Osteoblast (primary cell): ENCODE measurements around the gene PRKCA. TPM values are rescaled to one million over a fixed set of nuclear protein-coding genes. Genes with fewer than 3 reads are reported as not detected.

Source experiments
- DNase-seq: peaks from one replicate; pipeline ENCODE4 v3.0.0; 2011; ENCODE audit warnings: low spot score, mixed read lengths; ENCODE audit not compliant: insufficient read length; ENCODE audit errors: missing footprints
- H2AFZ ChIP-seq: 2 replicates; pipeline ENCODE4 v1.6.0; 2011; ENCODE audit warnings: mild to moderate bottlenecking, low read length
- H3K27ac ChIP-seq: 2 replicates; pipeline ENCODE4 v1.5.1; 2011; ENCODE audit warnings: mild to moderate bottlenecking, low read depth, low read length, moderate library complexity
- H3K27me3 ChIP-seq: 2 replicates; pipeline ENCODE4 v1.6.0; 2012; ENCODE audit warnings: mild to moderate bottlenecking, control low read depth, inconsistent platforms, low read length, moderate library complexity; ENCODE audit not compliant: insufficient read depth
- H3K36me3 ChIP-seq: 2 replicates; pipeline ENCODE4 v1.5.1; 2011; ENCODE audit warnings: mild to moderate bottlenecking, low read length, control low read depth, moderate library complexity; ENCODE audit not compliant: insufficient read depth
- H3K4me1 ChIP-seq: 2 replicates; pipeline ENCODE4 v1.5.1; 2011; ENCODE audit warnings: mild to moderate bottlenecking, low read length, control low read depth, moderate library complexity; ENCODE audit not compliant: insufficient read depth
- H3K4me2 ChIP-seq: 2 replicates; pipeline ENCODE4 v1.6.0; 2011; ENCODE audit warnings: mild to moderate bottlenecking, low read length; ENCODE audit not compliant: insufficient read depth
- H3K4me3 ChIP-seq: fragments of 200-600 bp; sonication (generic); 3 replicates; pipeline ENCODE4 v1.5.1; 2012; ENCODE audit warnings: mild to moderate bottlenecking, low read length, inconsistent platforms; ENCODE audit not compliant: insufficient read depth
- H3K79me2 ChIP-seq: 2 replicates; pipeline ENCODE4 v1.6.0; 2012; ENCODE audit warnings: mild to moderate bottlenecking, low read length, control low read depth, inconsistent platforms; ENCODE audit not compliant: insufficient read depth
- H3K9me3 ChIP-seq: 2 replicates; pipeline ENCODE4 v1.5.1; 2011; ENCODE audit warnings: low read depth, low read length, control low read depth
- H4K20me1 ChIP-seq: 2 replicates; pipeline ENCODE4 v1.6.0; 2012; ENCODE audit warnings: mild to moderate bottlenecking, low read length, control low read depth; ENCODE audit not compliant: insufficient read depth
- CTCF ChIP-seq: IDR thresholded peaks from 2 replicates; pipeline ENCODE4 v1.5.1; 2011; ENCODE audit warnings: mild to moderate bottlenecking, low read depth, low read length, moderate library complexity; ENCODE audit errors: extremely low read depth
- total RNA-seq: library from RNA; depleted of rRNA; stranded (reverse); fragments of >200 nt; gene quantifications from 2 replicates; pipeline ENCODE4 v1.2.3, GENCODE V29; 2012

Gene PRKCA
- total RNA-seq, 1 donor, result 46.0 TPM

DNA sequence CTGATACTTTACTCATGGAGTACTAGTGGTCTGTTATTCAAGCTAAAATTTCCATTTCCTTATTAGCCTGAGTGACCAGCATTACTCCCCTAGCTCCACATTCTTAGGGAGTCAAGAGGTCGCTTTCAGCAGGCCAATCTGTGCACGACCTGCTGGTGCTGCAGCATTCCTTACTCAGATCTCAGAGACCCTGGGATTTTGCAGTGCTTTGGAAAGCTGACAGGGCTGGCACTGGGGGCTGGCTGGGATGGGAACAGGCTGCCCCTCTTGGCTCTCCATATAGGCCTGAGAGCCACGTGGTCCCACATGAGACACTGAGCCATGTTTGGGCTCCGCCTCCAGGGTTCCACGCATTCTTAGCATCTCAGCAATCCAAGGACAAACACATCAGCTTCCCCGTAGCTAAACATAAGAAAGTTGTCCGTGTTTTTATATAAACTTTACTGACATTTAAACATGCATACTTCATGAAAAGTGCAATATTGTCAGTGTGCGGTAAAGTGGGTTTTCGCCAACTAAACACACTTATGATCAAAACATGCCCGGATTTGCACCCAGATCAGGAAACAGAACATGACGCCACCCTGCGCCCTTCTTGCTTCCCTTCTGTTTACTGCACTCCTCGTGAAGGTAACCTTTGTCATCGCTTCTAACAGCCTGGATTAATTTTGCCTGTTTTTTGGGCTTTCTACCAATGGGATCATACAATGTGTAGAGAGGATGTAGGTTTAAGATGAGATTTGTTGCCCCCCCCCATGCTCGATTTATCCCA lies 278.0 kb downstream of the PRKCA start:
- Histone ChIP-seq H3K4me3 (no peak overlapping the region), H3K27me3 (no peaks in the 10 kb centered on the region), H3K4me2 (no peak overlapping the region), H3K36me3 (no peaks in the 10 kb centered on the region), H3K79me2 (peaks cover 30% of the 10 kb centered on the region), H4K20me1 (peaks cover 25% of the 10 kb centered on the region), H3K4me1 (peaks cover 17% of the 10 kb centered on the region), H3K27ac (peak overlapping the region; percentile 47), H3K9me3 (no peaks in the 10 kb centered on the region), H2AFZ (peak overlapping the region; percentile 54)
- peak; percentile 85 for DNase-seq
- TF ChIP-seq CTCF, result no peak

GRCh38 chr17:66580956-66581391 lies 278.6 kb downstream of the PRKCA start:
- Histone ChIP-seq H4K20me1 (peaks cover 26% of the 10 kb centered on the region), H3K4me2 (no peak overlapping the region), H3K27me3 (no peaks in the 10 kb centered on the region), H3K4me3 (no peak overlapping the region), H3K4me1 (peaks cover 17% of the 10 kb centered on the region), H3K27ac (peak overlapping the region; percentile 47), H3K79me2 (peaks cover 36% of the 10 kb centered on the region), H3K36me3 (no peaks in the 10 kb centered on the region), H3K9me3 (no peaks in the 10 kb centered on the region), H2AFZ (no peak overlapping the region)
- TF ChIP-seq CTCF, result no peak
- no peak for DNase-seq

GRCh38 chr17:66582373-66583111 lies 280.1 kb downstream of the PRKCA start:
- H3K79me2 ChIP-seq, result peaks cover 46% of the 10 kb centered on the region
- H3K36me3 ChIP-seq, result no peaks in the 10 kb centered on the region
- no peaks in the 10 kb centered on the region for H3K9me3 ChIP-seq
- peaks cover 28% of the 10 kb centered on the region for H4K20me1 ChIP-seq
- no peak overlapping the region for H2AFZ ChIP-seq
- H3K4me3 ChIP-seq, result no peak overlapping the region
- no peaks in the 10 kb centered on the region for H3K27me3 ChIP-seq
- no peak overlapping the region for H3K4me2 ChIP-seq
- no peak for TF ChIP-seq CTCF
- no peak for DNase-seq
- H3K27ac ChIP-seq, result no peak overlapping the region
- H3K4me1 ChIP-seq, result peaks cover 17% of the 10 kb centered on the region
